ENCODE results near the gene COA7.
"Not testable (repeated sequence)": the region's sequence is repeated elsewhere in the genome, so short reads cannot be mapped to it uniquely, and the experiment has no call there.

The COA7 gene

DNA sequence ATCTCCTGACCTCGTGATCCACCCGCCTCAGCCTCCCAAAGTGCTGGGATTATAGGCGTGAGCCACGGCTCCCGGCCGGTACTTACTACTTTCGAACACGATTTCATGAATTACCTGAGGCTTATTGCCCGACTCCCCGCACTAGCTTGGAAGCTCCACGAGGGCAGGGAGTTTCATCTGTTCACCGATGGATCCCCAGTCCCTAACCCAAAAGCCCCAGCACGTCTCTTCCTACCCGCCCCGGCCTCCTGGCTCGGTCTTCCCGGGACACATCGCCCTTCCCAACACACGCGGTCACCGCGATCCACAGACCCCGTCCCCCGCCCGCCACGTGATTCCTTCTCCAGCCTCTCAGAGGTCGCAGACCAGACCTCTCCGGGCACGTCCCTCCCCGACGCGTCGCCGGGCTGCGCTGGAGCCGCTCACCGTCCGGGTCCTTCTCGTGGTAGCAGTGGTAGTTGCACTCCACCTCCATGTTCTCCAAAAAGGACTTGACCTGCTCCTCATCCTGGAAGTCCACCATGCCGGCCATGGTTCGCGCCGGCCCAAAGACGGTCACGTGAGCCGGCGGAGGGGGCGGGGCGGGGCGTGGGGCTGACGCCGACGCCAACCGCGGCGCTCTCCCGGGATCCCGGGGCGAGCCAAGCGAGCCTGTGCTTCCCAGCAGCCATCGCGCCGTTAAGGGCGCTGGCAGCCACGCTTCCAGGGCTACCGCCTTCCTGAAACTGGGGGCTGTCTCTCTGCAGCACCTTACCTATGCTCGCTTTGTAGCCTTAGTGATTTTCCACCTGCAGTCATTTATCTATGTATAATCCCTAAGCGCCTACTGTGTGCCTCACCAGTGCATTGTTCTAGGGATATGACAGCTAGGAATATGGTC, at the start of gene COA7:
Gene COA7, minus strand, starts transcription at position 553 of the 880 bp plus-strand sequence. Its CDS starts 21 bp downstream, at position 532.
- DNase-seq = peak; percentile 72

DNA sequence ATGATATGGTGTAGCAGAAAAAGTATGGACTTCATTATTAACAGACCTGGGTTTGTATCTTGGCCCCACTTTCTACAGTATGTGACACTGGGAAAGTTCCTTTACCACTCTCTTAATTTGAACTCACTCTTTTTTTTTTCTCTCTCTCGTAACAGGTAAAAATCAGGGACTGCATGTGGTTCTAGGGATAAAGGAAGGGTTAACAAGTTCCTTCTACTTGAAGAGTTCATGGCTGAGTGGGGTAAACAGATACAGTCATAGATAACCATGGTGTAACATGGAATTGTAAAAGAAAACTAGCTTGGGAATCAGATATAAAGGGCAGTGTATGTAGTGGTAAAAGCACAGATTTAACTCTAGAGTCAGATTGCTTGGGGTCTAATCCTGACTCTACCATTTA, 49.3 kb upstream of the COA7 start:
- no peak for DNase-seq

DNA sequence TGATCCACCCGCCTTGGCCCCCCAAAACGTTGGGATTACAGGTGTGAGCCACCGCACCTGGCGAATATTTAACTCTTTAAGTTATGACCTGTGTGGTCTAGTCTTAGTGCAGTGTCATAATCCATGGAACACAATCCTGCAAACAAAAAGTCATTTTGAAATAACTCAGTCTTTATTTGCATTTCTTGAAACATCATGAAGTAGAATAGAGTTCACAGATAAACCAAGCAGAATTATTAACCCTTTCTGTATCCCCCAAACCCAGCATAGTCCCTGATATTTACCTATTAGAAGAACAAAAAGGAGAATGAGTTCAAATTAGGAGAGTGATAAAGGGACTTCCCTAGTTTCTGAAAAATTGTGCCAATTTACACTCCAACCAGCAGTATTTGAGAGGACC, 48.0 kb upstream of the COA7 start:
- DNase-seq = no peak

DNA sequence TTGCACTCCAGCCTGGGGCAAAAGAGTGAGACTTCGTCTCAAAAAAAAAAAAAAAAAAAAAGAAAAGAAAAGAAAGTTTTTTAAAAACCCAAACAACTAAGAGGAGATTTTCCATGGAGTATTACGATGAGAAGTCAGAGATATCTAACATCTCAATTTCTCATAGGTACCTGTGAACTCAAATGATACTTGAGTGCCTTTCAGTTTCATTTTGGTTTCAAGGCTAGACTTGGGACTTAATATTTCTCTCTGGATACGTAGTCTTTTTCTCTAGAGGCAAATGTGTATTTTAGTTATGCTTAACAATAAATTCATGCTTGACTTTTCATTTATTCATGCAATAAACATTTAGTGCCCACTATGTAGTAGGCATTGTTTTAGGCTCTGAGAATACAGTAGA, 43.1 kb upstream of the COA7 start:
- DNase-seq = no peak

DNA sequence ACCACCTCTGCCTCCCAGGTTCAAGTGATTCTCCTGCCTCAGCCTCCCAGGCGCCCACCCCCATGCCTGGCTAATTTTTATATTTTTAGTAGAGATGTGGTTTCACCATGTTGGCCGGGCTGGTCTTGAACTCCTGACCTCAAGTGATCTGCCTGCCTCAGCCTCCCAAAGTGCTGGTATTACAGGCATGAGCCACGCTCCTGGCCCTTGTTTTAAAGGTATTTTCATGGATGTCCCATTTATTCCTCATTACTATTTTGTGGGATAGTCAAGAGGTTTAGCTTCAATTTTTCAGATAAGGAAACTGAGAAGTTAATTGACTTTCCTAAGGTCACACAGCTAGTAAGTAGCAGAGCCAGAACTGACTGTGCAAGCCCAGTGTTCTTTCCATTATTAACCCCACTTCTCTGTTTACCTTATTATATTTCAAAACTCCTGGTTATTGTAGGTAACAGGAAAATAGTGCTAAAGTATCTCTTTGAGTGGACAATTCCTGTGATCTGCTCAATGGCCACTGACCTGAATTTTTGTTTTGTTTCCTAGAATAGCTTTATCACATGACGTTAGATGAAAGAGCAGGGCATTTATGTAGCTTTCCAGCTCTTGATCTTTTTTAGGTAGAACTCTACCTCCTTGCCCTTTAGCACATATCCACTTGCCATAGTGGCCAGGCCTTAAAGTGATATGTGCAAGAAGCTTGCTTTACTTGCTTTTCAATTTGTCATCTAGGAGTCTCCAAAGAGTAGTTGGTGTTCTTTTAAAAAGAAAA, 41.7 kb upstream of the COA7 start:
- no peak for DNase-seq

DNA sequence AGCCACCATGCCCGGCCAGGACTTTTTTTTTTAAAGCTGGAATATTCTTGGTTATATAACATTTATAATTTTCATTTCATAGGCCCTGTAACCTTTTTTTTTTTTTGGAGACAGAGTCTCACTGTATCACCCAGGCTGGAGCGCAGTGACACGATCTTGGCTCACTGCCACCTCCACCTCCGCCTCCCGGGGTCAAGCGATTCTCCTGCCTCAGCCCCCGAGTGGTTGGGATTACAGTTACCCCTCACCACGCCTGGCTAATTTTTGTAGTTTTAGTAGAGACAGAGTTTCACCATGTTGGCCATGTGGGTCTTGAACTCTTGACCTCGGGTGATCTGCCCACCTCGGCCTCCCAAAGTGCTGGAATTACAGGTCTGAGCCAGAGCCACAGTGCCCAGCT, 40.7 kb upstream of the COA7 start:
- no peak for DNase-seq

DNA sequence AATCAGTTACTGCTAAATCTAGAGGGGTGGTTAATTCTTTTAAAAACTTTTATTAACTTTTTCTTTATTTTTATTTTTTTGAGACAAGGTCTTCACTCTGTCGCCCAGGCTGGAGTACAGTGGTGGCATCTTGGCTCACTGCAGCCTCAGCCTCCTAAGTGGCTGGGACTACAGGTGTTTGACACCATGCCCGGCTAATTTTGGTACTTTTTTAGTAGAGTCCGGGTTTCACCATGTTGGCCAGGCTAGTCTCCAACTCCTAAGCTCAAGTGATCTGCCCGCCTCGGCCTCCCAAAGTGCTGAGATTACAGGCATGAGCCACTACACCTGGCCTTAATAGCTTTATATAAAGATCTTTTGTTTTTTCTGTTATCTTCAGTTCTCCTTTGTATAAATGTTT, 40.0 kb upstream of the COA7 start:
- no peak for DNase-seq

DNA sequence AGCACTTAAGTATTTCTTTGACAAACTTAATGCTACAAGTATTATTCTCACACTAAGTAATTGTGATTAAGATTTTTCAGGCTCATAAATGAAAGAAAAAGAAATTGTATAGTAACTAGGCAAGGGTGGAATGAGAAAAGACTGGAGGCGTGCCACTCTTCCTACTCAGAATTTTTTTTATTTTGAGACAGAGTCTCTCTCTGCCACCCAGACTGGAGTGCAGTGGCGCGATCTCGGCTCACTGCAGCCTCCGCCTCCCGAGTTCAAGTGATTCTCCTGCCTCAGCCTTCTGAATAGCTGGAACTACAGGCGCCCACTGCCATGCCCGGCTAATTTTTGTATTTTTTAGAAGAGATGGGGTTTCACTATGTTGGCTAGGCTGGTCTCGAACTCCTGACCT, 37.2 kb upstream of the COA7 start:
- not testable (repeated sequence) for DNase-seq

DNA sequence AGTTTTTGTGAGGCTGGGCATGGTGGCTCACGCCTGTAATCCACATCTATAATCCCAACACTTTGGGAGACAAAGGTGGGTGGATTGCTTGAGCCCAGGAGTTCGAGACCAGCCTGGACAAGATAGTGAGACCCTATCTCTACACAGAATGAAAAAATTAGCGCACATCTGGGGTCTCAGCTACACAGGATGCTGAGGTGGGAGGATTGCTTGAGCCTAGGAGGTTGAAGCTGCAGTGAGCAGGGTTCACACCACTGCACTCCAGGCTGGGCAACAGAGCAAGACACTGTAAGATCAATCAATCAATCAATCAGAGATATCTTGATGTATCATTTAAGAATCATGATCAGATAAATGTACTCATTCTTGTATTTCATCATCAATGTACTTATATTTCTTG, 35.2 kb upstream of the COA7 start:
- no peak for DNase-seq

DNA sequence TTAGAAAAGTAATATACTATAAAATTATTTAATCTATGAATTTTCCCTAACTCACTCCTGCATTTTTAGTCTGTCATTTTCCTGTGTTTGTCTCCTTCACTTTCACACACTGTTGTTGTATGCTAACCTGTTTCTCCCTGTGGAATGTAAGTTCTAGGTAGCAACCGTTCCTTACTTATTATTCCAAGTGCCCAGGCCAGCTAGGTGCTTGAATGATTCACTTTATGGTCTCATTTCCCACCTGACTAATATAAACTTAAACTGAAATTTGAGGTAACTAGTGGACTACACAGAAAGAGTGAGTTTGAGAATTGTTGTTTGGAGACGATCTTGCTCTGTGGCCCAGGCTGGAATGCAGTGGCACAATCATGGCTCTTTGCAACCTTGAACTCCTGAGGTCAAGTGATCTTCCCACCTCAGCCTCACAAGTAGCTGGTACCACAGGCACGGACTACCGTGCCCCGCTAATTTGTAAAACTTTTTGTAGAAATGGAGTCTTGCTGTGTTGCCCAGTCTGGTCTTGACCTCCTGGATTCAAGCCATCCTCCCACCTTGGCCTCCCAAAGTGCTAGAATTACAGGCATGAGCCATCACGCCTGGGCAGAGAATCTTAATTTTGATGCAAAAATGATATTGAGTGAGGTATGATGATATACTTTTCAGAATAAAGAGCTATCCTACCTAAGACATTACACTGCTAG, 30.0 kb upstream of the COA7 start:
- DNase-seq = no peak

DNA sequence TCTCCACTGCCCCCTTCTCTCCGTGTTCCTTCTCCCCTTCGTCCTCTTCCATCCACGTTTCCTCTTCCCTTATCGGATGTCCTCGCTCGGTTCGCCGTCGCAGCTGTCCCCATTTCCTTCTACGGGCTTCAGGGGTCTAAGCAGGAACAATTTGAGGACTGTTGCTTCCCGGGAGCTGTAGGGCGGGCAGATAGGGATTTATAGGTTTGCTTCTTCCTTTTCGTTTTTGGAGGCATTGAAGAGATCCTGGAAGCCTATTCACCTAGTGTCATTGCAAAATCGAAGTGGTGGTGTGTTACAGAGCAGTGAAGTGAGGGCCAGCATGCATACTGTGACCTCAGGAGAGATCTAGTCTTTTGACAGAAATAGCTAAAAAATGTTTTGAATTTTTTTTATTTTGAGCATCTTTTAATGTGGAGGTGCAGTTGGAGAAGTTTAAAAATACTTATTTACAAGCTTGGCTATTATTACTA, 29.0 kb upstream of the COA7 start:
- no peak for DNase-seq

DNA sequence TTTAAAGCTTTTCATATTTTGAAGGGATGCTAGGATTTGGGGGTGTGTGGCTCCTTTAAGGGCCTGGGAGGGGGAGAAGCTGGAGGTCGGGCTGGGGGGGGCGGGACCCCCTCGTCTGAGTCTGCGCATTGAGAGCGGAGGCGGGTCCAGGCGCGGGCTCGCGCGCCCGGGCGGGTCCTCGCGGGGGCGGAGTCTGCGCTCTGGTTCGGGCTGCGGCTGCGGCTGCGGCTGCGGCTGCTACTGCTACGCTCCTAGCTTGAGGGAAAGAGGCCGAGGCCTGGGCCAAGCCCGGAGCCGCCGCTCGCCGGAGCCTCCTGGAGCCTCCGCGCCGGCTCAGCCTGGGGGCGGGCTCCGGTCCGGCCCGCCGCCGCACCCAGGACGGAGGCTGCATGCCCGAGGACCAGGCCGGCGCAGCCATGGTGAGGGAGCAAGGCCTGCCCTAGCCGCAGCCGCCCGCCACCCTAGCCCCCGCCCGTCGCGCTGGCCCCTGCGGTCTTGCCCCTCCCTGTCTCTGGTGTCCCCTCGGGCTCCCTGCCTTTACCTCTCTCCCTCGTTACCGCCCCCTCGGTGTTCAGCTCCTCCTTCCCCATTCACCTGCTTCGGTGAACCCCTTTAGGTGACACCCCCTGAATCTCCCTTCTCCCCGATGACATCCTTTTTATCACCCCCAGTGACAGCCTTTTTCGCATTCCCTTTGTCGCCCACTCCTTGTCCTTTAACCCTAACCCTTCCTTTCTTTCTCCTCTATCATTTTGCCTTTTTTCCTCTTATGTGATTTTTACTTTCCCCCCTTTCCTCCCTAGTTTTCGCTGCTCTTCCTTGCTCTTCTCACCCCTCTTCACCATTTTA, 28.3 kb upstream of the COA7 start, which contains the start of gene ZYG11B:
Gene ZYG11B, plus strand, starts transcription at position 189 of the 849 bp plus-strand sequence. Its CDS starts 201 bp downstream, at position 390.
- peak; percentile 94 for DNase-seq

DNA sequence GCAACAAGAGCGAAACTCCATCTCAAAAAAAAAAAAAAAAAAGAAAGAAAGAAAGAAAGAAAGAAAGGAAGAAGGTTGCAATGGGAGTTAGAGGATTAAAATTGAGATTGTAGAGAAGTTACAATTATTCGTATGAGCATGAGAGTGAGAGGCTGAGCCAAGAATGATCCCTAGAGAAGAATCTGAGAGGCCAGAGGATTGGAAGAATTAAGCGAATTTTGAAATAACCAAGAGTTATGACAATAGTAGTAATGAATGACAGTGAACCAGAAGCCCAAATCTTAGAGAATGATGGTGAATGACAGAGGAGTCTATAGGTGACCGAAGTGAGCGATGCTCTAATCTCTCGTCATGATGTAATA, 27.7 kb upstream of the COA7 start:
- no peak for DNase-seq

DNA sequence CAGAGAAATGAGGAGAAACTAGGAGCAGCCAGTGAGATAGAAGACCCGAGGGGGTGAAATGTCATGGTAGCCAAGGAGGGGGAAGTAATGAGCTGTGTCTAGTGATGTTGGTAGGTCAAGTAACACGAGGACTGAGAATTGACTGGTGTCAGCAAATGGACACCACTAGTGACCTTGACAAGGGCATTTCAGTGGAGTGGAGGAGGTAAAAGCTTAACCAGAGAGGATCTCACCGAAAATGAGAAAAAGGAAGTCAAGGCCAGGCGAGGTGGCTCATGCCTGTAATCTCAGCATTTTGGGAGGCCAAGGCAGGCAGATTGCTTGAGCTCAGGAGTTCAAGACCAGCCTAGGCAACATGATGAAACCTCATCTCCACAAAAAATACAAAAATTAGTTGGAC, 25.1 kb upstream of the COA7 start:
- DNase-seq = no peak

DNA sequence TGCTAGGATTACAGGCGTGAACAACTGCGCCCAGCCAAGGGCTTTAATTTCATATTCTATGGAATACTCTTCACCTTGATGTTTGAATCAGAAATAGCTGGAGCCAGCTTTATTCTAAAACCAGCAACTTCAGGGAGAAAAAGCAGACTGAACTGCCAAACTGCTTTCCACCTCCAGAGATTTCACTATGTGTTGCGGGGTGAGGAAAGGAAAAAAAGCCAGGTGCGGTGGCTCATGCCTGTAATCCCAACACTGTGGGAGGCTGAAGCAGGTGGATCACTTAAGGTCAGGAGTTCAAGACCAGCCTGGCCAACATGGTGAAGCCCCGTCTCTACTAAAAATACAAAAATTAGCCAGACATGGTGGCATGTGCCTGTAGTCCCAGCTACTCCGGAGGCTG, 17.1 kb upstream of the COA7 start:
- DNase-seq = not testable (repeated sequence)

DNA sequence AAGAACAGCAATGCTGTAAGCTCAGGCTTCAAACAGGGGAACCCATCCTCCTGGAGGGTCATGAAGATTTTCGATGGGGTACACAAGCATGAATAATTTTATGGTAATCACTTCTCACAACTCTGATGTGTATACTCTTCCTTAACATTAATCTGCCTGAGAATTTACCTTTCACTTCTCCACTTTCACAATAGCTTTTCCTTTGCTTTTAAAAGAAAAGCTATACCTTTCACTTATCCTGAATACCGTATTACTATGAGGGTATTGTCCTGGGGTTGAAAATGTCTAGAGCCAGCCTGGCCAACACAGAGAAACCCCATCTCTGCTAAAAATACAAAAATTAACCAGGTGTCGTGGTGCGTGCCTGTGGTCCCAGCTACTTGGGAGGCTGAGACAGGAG, 15.4 kb upstream of the COA7 start:
- no peak for DNase-seq

DNA sequence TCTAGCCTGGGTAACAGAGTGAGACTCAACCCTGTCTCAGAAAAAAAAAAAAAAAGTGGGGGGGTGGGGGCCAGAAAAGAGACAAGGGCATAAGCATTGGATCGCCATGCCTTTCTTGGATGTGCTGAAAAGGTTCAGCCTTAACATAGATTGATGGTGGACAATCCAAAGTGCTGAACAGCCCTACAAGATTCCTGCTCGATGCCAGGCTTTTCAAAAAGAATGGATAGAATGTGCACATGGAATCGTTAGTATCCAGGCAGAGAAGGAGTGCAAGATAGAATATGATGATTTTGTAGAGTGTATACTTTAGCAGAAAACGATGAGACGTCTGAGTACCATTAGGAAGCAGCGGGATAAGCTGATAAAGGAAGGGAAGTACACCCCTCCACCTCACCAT, 10.9 kb upstream of the COA7 start:
- no peak for DNase-seq

DNA sequence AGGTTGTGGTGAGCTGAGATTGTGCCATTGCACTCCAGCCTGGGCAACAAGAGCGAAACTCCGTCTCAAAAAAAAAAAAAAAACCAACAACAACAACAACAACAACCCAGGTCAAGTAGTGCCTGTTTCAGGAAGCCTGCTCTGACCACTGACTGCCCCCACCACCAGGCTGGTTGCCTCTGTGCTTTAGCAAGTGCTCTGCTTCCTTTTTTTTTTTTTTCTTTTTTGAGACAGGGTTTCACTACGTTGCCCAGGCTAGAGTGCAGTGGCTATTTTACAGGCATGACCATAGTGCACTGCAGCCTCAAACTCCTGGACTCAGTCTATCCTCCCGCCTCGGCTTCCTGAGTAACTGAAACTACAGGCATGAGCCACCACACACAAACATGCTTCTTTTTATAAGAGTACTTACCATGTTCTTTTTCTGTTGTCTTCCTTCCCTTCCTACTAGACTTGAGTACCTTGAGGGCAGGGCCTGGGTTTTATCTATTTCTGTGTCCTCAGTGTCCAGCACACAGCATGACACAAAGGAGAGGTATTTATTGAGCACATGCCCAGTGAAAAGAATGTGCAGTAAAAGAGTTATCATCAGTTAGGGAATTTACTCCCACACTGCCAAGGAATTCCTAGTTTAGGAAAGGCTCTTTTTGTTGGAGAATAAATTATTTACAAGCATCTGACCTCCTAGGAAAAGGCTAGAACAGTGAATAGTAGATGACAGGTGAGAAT, 9.9 kb upstream of the COA7 start:
- DNase-seq = no peak

DNA sequence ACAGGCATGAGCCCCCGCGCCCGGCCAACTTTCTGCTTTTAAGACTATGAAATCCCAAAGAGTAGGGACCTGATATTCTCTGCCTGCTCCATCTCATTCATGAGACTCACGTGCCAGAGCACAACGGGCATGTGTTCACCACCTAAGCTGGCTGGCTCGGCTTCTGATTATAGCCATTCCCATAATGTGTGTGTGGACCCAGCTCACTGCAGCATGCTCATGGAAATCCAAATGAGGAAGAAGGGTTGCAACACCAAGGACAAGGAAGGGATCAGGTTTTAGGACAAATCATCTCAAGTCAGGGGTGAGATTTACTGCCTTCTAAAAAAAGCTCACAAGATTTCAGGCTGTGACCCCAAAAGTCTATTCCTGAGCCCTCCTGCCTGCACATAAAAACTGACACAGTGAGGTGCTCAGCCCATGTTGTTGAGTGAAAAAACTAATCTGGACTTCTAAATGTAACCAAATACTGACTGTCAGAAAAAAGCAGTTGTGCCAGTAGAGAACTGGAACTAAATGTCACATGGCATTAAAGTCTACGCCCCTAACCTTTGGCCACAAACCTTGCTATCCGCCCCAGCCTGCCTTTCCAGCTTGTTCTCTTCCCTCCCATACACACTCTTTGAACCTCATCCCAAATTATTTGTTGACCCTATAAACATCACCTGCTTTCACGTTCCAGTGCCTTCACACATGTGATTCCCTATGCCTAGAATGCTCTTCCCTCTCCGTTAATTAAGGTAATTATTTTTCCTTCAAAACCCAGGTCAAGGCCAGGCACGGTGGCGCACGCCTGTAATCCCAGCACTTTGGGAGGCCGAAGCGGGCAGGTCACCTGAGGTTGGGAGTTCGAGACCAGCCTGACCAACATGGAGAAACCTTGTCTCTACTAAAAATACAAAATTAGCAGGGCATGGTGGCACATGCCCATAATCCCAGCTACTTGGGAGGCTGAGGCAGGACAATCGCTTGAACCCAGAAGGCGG, 9.1 kb upstream of the COA7 start:
- DNase-seq = no peak

DNA sequence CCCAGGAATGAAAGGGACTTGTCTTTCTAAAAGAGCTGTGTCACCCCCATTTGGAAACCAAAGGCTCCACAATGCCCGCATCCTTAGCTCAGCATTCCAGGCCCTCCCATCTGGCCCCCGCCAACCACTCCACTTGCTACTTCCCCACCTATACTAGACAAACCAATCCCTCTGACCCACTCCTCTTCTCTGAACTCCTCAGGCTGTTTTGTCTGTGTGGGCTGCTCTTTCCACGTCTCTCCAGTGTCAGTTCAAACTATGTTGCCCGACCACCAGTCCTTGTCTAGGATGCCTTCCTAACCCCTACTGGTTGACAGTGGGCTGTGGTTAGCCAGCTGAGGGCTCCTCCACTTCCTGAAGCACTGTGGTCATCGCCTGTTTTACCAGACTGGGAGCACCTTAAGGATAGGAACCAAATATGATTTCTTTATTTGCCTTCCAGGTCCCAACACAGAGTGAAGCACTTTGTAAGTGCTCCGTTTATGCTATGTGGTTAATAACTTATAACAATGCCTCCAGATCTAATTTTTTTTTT, 8.1 kb upstream of the COA7 start:
- no peak for DNase-seq
